ENCODE results near the gene ITPRIP.

DNA sequence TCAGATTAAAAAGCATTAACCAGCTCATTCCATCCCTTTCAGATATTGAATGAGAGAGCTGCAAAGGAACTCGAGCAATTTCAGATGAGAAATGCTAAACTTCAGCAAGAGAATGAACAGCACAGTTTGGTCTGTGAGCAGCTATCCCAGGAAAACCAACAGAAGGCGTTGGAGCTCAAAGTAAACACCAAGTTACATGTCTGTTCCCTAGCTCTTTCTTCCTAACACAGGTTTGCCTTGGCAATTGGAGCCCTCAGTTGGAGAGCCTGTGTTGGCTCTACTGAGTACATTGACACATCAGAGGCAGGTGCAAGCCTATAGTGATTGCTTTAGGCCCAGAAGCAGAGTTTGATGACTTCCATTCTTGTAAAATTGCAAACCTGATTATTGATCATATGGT, 30.1 kb upstream of the ITPRIP start:
- TF ChIP-seq CTCF (IDR thresholded peaks at IDR 0.05), result no peak
- TF ChIP-seq POLR2A (IDR thresholded peaks at IDR 0.05), result no peak
